ENCODE data around the gene TMTC1.

The TMTC1 gene

DNA sequence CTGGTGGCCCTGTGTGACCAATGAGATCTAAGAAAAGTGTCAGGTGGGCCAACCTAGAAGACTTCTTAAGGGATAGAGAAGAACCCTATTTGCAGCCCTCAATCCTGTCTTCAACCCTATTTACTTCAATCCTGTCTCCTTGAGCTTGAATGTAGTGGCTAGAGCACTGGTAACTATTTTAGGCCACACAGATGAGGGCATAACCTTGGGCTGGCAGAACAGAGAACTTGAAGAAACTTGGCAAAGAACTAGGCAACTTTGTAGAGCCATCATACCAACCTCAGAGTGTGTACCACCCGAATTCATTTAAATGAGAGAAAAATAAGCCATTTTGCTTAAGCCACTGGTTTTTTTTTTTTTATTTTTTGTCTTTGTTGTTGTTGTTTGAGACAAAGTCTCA, 94.8 kb downstream of the TMTC1 start:
- no peak overlapping the region for H3K4me3 ChIP-seq (ENCODE audit: low read length)

DNA sequence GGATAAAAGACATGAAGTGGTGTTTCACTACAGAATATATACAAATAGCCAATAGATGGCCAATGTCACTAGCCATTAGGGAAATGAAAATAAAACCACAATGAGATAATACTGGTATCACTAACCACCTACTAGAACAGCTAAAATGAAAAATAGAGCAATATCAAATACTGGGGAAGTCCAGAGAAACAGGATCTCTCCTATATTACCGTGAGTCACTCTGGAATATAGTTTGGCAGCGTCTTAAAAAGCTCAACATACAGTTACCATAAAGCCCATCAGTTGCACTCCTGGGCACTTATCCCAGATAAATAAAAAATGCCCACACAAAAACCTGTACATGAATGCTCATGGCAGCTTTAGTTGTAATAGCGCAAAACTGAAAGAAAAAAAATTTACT, 101.7 kb downstream of the TMTC1 start:
- Histone ChIP-seq H3K27me3 (ENCODE audit: insufficient read depth, low read length) (no peaks in the 10 kb centered on the region), H3K4me3 (ENCODE audit: low read length) (no peak overlapping the region), H3K4me1 (ENCODE audit: insufficient read depth, low read length) (no peaks in the 10 kb centered on the region), H3K36me3 (ENCODE audit: insufficient read depth, low read length) (no peaks in the 10 kb centered on the region), H2AFZ (ENCODE audit: low read depth, low read length) (no peak overlapping the region), H3K9me3 (ENCODE audit: low read length) (no peaks in the 10 kb centered on the region)

More for the DNA sequence above, 94.8 kb downstream of the TMTC1 start:
- H3K9me3 ChIP-seq (ENCODE audit: low read length): no peaks in the 10 kb centered on the region
- no peak overlapping the region for H2AFZ ChIP-seq (ENCODE audit: low read depth, low read length)
- H3K4me1 ChIP-seq (ENCODE audit: insufficient read depth, low read length): peaks cover 3% of the 10 kb centered on the region
- no peaks in the 10 kb centered on the region for H3K36me3 ChIP-seq (ENCODE audit: insufficient read depth, low read length)
- no peaks in the 10 kb centered on the region for H3K27me3 ChIP-seq (ENCODE audit: insufficient read depth, low read length)

DNA sequence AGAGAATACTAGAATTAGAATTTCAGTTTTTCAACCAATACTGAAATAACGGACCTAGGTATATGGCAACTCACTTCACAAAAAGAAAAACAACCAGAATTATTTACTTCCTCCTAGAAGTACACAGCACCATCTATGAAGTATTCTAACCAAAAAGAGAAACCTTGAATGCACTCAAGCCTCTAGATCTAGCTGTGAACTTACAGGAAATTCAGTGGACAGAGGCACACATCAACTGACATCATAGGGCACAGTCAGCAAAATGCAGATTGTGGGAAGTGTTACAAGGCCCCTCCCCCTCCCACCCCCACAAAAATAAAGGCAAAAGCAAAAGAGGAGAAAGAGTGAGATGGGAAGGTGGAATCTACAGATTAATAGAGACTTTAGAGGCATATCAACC, 102.4 kb downstream of the TMTC1 start:
- Histone ChIP-seq H3K4me1 (ENCODE audit: insufficient read depth, low read length) (no peaks in the 10 kb centered on the region), H3K4me3 (ENCODE audit: low read length) (no peak overlapping the region), H3K9me3 (ENCODE audit: low read length) (no peaks in the 10 kb centered on the region), H3K27me3 (ENCODE audit: insufficient read depth, low read length) (no peaks in the 10 kb centered on the region), H3K36me3 (ENCODE audit: insufficient read depth, low read length) (no peaks in the 10 kb centered on the region), H2AFZ (ENCODE audit: low read depth, low read length) (no peak overlapping the region)

DNA sequence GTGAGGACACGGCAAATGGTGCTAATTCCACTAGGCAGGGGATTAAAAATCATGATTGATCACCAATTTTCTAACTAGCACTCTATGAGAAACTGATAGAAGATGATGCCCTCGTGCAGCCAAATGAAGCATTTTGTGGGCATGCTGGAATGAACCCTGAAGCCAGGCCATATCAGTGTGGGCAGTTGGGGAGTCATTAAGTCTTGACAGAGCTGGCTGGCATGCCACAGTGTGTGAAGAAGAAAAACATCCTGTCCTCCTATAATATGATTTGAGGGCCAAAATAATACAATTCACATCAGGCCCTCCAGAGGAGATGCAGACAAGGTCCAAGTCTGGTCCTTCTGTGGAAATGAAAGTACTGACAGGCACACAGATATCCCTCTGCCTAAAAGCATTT, 107.1 kb downstream of the TMTC1 start:
- no peaks in the 10 kb centered on the region for H3K27me3 ChIP-seq (ENCODE audit: insufficient read depth, low read length)
- no peaks in the 10 kb centered on the region for H3K9me3 ChIP-seq (ENCODE audit: low read length)
- no peaks in the 10 kb centered on the region for H3K36me3 ChIP-seq (ENCODE audit: insufficient read depth, low read length)
- H3K4me3 ChIP-seq (ENCODE audit: low read length): no peak overlapping the region
- no peak overlapping the region for H2AFZ ChIP-seq (ENCODE audit: low read depth, low read length)
- no peaks in the 10 kb centered on the region for H3K4me1 ChIP-seq (ENCODE audit: insufficient read depth, low read length)

DNA sequence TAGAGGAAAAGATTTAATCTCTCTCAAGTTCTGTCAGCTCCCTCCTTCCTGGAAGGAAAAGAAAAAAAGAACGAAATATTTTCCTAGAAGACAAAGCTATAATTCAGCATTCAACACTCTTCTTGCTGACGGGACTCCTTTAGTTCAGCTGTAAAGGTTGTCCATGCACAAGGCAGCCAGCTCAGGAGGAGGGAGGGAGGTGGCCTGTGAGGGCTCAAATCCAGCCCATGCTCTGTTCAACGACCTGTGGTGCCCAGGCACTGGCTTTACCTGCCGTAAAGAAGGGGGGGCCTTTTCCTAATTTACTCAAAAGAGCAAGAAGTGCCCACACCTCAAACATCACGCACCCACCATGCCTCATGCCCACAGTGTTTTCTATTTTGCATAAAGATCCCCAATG, 109.3 kb downstream of the TMTC1 start:
- Histone ChIP-seq H2AFZ (ENCODE audit: low read depth, low read length) (no peak overlapping the region), H3K27me3 (ENCODE audit: insufficient read depth, low read length) (no peaks in the 10 kb centered on the region), H3K4me1 (ENCODE audit: insufficient read depth, low read length) (no peaks in the 10 kb centered on the region), H3K4me3 (ENCODE audit: low read length) (no peak overlapping the region), H3K9me3 (ENCODE audit: low read length) (no peaks in the 10 kb centered on the region), H3K36me3 (ENCODE audit: insufficient read depth, low read length) (no peaks in the 10 kb centered on the region)

DNA sequence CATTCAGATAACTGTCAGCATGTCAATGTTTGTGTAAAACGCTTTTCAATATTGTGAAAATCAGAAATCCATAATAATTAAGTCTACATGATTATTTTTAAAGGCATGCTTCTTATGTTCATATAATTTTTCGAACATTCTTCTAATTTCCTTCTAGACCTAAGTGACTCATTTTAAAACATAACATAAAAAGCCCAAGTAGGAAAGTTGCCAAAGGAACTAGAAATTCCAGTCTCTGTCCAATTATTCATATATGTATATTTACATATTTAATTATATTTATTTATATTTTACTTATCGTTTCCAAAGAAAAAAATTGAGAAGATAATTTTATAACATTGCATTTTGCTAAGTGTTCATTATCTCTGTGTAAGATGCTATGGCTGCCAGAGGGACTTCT, 110.4 kb downstream of the TMTC1 start:
- no peaks in the 10 kb centered on the region for H3K4me1 ChIP-seq (ENCODE audit: insufficient read depth, low read length)
- H3K27me3 ChIP-seq (ENCODE audit: insufficient read depth, low read length): no peaks in the 10 kb centered on the region
- H3K4me3 ChIP-seq (ENCODE audit: low read length): no peak overlapping the region
- no peaks in the 10 kb centered on the region for H3K36me3 ChIP-seq (ENCODE audit: insufficient read depth, low read length)
- H2AFZ ChIP-seq (ENCODE audit: low read depth, low read length): no peak overlapping the region
- H3K9me3 ChIP-seq (ENCODE audit: low read length): no peaks in the 10 kb centered on the region

DNA sequence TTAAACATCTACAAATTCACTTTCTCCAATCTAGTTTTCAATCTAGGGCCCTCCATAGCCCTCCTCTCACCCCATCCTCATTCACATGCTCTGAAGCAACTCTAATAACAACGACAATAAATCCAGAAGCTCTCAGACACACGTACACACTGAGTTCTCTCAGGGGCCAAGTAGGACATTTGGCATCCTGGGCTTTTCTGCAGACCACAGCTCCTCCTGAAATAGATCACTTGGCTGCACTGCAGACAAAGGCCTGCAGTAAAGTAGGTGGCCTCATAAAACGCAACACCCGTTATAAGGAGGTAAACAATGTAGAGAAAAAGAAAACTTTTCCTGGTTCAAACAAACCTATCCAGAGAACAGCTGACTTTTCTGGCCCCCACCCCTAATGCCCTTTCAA, 111.2 kb downstream of the TMTC1 start:
- no peaks in the 10 kb centered on the region for H3K9me3 ChIP-seq (ENCODE audit: low read length)
- no peak overlapping the region for H2AFZ ChIP-seq (ENCODE audit: low read depth, low read length)
- no peak overlapping the region for H3K4me3 ChIP-seq (ENCODE audit: low read length)
- no peaks in the 10 kb centered on the region for H3K36me3 ChIP-seq (ENCODE audit: insufficient read depth, low read length)
- no peaks in the 10 kb centered on the region for H3K27me3 ChIP-seq (ENCODE audit: insufficient read depth, low read length)
- H3K4me1 ChIP-seq (ENCODE audit: insufficient read depth, low read length): peaks cover 5% of the 10 kb centered on the region

DNA sequence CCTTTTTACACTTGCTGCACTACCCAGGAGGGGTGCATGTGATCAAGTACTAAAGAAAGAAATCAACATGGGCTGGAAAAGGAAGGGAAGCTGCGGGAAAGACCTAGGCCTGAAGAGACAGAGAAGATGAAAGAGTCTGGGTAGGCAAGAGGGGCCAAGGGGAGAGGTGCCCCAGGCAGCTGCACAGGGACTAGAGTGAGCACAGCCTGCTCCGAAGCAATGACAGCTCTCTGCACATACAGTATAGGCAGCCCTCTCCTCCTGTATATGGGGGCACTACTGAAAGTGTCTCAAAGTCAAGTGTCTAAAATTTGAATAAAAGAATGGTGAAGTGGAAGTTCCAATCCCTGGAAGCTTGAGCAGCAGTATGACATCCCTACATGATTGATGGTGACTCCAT, 112.0 kb downstream of the TMTC1 start:
- H3K9me3 ChIP-seq (ENCODE audit: low read length): no peaks in the 10 kb centered on the region
- H3K36me3 ChIP-seq (ENCODE audit: insufficient read depth, low read length): no peaks in the 10 kb centered on the region
- H3K4me3 ChIP-seq (ENCODE audit: low read length): no peak overlapping the region
- H3K27me3 ChIP-seq (ENCODE audit: insufficient read depth, low read length): no peaks in the 10 kb centered on the region
- no peak overlapping the region for H2AFZ ChIP-seq (ENCODE audit: low read depth, low read length)
- peaks cover 14% of the 10 kb centered on the region for H3K4me1 ChIP-seq (ENCODE audit: insufficient read depth, low read length)

DNA sequence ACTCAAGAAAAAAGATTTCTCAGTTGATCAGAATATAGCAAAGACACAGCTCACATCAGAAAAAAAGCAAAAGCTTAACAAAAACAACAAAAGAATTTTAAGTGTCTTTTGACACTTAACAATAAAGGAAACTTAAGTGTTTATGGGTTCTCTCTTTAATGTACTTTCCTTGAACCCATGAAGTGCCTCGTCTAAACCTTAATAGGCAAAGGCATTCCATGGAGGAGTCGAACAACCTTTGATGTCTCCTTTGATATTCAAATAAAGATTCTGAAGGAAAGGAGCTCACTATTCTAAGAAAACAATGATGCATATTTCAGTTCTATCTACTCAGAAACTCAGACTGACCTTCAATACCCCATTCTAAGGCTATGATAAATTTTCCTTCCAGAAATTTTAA, 116.7 kb downstream of the TMTC1 start:
- Histone ChIP-seq H3K9me3 (ENCODE audit: low read length) (no peaks in the 10 kb centered on the region), H3K36me3 (ENCODE audit: insufficient read depth, low read length) (no peaks in the 10 kb centered on the region), H3K27me3 (ENCODE audit: insufficient read depth, low read length) (no peaks in the 10 kb centered on the region), H3K4me3 (ENCODE audit: low read length) (no peak overlapping the region), H2AFZ (ENCODE audit: low read depth, low read length) (no peak overlapping the region), H3K4me1 (ENCODE audit: insufficient read depth, low read length) (peaks cover 16% of the 10 kb centered on the region)

DNA sequence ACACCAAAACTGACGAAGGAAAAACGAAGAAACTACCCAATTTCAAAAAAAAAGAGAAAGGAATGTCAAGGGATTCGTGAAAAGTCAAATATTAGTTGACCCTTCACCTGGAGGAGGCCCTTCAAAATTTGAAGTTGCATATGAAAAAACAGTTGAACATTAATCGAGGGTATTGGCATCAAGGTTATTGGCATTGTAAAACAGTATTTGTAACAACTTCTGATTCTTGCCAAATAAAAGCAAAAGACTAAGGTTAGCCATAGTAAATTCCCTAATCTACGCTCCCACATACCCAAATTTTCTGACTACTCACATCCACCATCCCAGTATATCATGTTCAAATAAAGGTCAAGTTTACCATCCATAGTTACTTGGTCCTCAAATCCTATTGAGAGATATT, 118.6 kb downstream of the TMTC1 start:
- no peak overlapping the region for H2AFZ ChIP-seq (ENCODE audit: low read depth, low read length)
- no peaks in the 10 kb centered on the region for H3K27me3 ChIP-seq (ENCODE audit: insufficient read depth, low read length)
- no peaks in the 10 kb centered on the region for H3K9me3 ChIP-seq (ENCODE audit: low read length)
- no peak overlapping the region for H3K4me3 ChIP-seq (ENCODE audit: low read length)
- H3K4me1 ChIP-seq (ENCODE audit: insufficient read depth, low read length): peaks cover 16% of the 10 kb centered on the region
- H3K36me3 ChIP-seq (ENCODE audit: insufficient read depth, low read length): no peaks in the 10 kb centered on the region

DNA sequence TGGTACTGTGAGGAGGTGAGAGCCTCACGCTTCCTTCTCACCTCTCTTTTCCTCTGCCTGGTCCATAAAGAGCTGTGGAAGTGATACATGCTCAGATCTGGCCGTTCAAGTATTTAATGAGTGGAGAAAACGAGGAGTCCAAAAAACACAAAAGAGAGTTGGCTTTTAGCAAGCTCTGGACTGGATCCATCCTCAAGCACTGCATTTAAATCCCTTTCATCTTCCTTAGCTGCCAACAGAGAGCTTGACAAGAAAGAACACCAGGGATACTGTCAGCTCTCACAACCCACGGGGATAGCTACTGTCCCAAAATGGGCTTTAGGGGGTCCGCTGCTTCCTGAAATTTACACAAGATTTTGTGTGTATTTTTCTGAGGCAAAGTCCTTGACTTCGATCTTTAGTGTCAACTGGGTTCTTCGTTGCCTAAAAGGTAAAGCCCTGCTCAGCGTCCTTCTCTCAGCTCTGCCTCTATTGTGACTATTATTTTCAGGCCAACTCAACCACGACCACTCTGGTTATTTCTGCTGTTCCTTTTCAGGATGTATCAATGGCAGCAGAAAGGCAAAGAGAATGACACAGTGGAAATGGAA, 120.9 kb downstream of the TMTC1 start:
- H3K4me3 ChIP-seq (ENCODE audit: low read length): no peak overlapping the region
- no peaks in the 10 kb centered on the region for H3K9me3 ChIP-seq (ENCODE audit: low read length)
- no peak overlapping the region for H2AFZ ChIP-seq (ENCODE audit: low read depth, low read length)
- peaks cover 13% of the 10 kb centered on the region for H3K4me1 ChIP-seq (ENCODE audit: insufficient read depth, low read length)
- no peaks in the 10 kb centered on the region for H3K27me3 ChIP-seq (ENCODE audit: insufficient read depth, low read length)
- H3K36me3 ChIP-seq (ENCODE audit: insufficient read depth, low read length): no peaks in the 10 kb centered on the region

DNA sequence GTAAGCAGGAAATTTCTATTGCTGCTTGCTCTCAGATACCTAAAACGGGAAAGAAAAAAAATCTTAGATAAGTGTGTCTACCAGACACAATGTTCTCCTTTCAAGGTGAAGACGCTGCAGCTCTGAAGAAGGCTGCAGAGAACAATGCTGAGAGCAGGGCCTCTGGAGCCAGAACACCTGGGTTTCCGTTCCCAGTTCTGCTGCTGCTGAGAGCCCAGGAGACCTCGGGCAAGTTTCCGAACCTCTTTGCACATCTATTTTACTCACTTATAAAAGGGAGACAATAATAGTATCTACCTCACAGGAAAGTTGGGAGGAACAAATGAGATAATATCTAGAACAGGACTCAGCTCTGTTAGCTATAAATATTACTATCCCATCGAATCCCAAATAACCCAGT, 122.9 kb downstream of the TMTC1 start:
- no peaks in the 10 kb centered on the region for H3K27me3 ChIP-seq (ENCODE audit: insufficient read depth, low read length)
- no peak overlapping the region for H3K4me3 ChIP-seq (ENCODE audit: low read length)
- H2AFZ ChIP-seq (ENCODE audit: low read depth, low read length): no peak overlapping the region
- no peaks in the 10 kb centered on the region for H3K4me1 ChIP-seq (ENCODE audit: insufficient read depth, low read length)
- no peaks in the 10 kb centered on the region for H3K36me3 ChIP-seq (ENCODE audit: insufficient read depth, low read length)
- H3K9me3 ChIP-seq (ENCODE audit: low read length): peaks cover 2% of the 10 kb centered on the region

DNA sequence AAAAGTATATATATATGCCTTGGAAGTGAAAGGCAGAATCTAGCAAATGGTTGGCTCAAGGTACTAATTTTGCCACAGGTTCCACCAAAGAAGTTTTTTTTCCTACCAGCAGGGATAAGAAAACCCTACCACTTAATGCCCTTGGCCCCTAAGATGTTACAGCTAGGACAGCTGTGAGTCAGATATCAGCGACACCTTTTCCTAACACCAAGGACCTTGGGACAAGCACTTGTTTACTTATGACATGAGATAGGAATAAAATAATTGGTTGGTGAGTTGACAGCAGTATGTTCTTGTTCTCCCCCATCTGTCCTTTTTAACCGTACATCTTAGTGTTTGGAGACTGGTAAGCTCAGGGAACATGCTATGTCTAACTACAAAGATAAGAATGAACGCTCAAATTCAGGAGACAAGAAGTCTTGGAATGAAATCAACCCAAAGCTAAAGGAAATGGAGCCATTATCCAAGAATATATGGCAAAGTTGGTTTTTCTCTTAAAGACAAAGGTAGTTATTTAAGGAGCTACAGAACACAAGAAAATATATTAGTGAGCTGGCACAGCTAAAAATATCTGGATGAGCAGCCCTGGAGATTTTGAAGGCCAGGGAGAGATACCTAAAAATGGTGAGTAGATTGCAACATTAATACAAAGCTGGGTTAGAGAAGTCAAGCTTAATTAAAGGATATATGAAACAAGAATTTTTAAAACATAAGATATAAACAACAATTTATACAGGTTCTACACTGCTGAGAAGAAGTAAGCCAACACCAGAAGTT, 126.8 kb downstream of the TMTC1 start:
- Histone ChIP-seq H3K27me3 (ENCODE audit: insufficient read depth, low read length) (no peaks in the 10 kb centered on the region), H3K36me3 (ENCODE audit: insufficient read depth, low read length) (no peaks in the 10 kb centered on the region), H3K9me3 (ENCODE audit: low read length) (peaks cover 6% of the 10 kb centered on the region), H3K4me1 (ENCODE audit: insufficient read depth, low read length) (peaks cover 2% of the 10 kb centered on the region), H2AFZ (ENCODE audit: low read depth, low read length) (no peak overlapping the region), H3K4me3 (ENCODE audit: low read length) (no peak overlapping the region)

DNA sequence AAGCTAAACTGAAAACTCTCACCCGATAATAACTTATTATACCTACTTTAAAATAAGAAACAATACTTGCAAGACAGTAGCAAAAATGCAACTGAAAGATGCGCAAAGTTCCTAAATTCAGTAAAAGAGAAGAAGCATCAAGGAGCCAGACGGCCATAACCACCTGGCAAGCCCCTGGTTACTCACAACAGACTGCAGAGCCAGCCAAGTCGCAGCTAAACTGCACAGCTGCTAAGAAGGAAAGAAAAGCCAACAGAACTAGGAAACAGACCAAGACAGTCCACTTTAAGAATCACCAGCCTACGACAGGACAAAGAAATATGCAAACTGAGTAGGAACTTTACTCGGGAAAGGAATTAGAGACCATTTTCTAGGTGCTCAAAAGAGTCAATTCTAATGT, 127.9 kb downstream of the TMTC1 start:
- no peak overlapping the region for H3K4me3 ChIP-seq (ENCODE audit: low read length)
- H3K36me3 ChIP-seq (ENCODE audit: insufficient read depth, low read length): no peaks in the 10 kb centered on the region
- peaks cover 2% of the 10 kb centered on the region for H3K4me1 ChIP-seq (ENCODE audit: insufficient read depth, low read length)
- H3K27me3 ChIP-seq (ENCODE audit: insufficient read depth, low read length): no peaks in the 10 kb centered on the region
- H3K9me3 ChIP-seq (ENCODE audit: low read length): peaks cover 6% of the 10 kb centered on the region
- no peak overlapping the region for H2AFZ ChIP-seq (ENCODE audit: low read depth, low read length)

Measured in neuron (in vitro differentiated cells).